Caki2 (cell line): ENCODE measurements around the gene OR1J2. TPM values are rescaled to one million over a fixed set of nuclear protein-coding genes. Genes with fewer than 3 reads are reported as not detected.
"Not testable (repeated sequence)": the region's sequence is repeated elsewhere in the genome, so short reads cannot be mapped to it uniquely, and the experiment has no call there.

ENCODE experiments used
- DNase-seq: peaks from one replicate; pipeline ENCODE4 v3.0.0-alpha.2; 2015; ENCODE audit warnings: low read depth
- in situ Hi-C: cut with HindIII; loops from 2 replicates; pipeline ENCODE4 v1.10.0; 2016; ENCODE audit warnings: low sequenced_read_pairs, low pct_unique_long_range_greater_than_20kb, mixed read lengths
- total RNA-seq: library from RNA; depleted of rRNA; stranded (reverse); fragments of >200 nt; shearing (Covaris generic); gene quantifications from 2 replicates; pipeline ENCODE4 v1.2.3, GENCODE V29; 2014; ENCODE audit warnings: low replicate concordance; rRNA removed

The OR1J2 gene, protein sequence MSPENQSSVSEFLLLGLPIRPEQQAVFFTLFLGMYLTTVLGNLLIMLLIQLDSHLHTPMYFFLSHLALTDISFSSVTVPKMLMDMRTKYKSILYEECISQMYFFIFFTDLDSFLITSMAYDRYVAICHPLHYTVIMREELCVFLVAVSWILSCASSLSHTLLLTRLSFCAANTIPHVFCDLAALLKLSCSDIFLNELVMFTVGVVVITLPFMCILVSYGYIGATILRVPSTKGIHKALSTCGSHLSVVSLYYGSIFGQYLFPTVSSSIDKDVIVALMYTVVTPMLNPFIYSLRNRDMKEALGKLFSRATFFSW
- not detected in 2 replicates for total RNA-seq

DNA sequence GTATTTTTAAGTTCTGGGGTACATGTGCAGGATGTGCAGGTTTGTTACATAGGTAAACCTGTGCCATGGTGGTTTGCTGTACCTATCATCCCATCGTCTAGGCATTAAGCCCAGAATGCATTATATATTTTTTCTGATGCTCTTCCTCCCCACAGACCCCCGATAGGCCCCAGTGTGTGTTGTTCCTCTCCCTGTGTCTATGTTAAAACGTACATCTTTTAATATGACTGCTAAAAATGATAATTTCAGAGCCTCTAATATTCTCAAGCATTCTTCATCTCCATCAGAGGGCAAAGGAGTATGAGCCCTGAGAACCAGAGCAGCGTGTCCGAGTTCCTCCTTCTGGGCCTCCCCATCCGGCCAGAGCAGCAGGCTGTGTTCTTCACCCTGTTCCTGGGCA is at the start of gene OR1J2:
Gene OR1J2 (plus strand): TSS at position 301 of the 400 bp plus-strand sequence. CDS start 0 bp downstream, at position 301.
- in situ Hi-C loops: no loop called here
- no peak for DNase-seq

DNA sequence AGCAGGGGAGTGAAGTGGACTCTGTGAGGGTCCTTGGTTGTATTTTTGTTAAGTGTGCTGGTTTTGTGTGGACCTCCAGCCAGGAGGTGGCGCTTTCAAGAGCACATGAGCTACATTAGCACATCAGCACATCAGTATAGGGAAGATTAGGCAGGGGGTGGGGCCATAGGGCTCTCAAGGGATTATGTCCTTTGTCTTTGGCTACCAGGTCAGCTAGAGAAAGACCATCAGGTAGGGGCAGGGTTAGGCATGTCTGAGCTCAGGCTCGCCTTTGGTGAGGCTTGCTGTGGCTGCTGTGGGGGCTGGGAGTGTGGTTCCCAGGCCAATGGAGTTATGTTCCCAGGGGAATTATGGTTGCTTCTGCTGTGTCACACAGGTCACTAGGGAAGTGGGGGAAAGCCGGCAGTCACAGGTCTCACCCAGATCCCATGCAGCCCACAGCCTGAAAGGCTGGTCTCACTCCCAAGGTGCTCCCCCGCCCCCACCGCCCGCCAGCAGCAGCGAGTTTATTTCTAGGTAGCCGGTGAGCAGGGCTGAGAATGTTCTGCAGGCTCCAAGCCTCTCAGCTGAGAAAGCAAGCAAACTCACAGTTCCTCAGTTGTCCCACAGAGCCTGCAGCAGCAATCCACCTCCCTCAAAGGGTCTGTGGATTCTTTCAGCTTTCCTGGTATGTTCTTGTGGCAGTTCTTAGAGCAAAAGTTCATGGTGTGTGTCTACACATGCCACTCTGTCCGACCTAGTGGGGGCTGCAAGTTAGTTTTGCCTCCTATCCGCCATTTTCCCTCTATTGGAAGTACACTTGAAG is 46.6 kb upstream of the OR1J2 start:
- in situ Hi-C loops: no loop called here
- peak; percentile 75 for DNase-seq

DNA sequence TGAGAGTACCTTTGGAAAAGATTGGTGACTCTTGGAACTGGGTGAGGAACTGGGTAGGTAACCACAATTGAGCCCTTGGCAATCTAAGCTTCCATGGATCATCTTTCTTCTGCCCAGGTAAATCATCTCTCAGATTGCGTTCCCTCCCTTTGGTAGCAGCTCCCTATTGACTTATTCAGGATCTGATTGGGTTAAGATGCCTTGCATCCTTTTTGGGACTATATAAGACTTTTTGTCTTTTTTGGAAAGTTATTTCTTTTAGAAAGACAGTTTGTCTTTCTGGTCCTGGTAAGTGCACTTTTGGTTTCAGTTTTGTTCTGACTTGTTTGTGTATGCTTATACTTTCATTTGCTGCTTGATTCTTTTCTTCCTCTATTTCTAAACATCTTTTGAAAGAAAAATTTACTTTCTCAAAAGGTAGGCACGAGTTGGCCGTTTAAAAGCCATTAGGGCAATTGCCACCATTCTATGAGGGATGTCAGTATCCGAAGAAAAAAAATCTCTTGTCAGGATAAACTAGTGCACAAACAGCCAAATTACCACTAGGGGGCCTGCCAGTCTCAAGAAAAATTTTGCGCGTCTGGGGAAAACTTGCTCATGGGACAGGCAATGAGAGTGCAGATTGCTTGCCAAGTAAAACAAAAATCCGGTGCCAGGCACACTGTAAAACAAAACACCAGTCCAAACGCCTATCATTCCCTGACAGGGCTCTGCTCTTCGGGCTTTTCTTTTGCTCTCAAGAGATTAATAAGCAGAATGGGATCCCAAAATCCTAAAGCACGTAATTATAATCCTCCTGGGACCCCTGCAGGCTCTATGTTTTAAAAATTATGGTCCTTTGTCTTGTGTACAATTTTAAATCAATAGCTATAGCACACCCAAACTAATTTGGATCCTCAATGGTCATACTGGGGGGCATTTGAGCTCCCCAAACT is 45.7 kb upstream of the OR1J2 start:
- in situ Hi-C loops: no loop called here
- peak; percentile 82 for DNase-seq

DNA sequence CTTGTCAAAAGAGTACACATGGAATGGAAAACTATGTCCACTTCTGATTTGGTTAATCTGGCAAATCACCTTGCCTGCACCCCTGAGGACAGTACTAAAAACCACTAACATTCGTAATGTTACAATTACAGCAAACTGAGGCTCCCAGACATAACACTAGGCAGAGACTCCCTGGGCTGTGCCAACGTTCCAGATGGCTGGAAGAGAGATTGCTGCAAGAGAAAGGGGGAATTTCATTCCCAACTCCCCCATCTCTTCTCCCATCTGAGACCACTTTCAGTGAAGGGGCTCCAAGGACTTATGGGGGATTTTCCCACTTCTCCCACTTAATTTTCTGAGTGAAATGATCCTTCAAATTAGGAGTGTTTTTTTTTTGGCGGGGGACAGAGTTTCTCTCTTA is 44.1 kb upstream of the OR1J2 start:
- in situ Hi-C loops: no loop called here
- DNase-seq: no peak

DNA sequence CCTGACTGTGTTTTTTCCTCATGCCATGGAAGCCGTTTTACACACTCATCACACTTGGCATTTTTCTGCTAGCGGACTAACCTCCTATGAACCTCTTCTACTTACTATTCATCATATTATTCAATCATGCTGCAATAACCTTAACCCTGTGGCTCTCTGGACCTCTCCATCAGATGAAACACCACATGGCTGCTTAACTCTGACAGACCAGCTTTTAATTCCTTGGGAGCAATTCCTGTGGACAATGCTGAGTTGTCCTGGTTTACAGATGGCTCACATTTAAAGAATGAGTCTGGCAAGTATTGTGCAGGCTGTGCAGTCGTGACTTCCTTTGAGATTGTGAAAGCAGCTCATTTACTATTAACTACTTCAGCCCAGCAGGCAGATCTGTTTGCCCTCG is 41.9 kb upstream of the OR1J2 start:
- DNase-seq: no peak

DNA sequence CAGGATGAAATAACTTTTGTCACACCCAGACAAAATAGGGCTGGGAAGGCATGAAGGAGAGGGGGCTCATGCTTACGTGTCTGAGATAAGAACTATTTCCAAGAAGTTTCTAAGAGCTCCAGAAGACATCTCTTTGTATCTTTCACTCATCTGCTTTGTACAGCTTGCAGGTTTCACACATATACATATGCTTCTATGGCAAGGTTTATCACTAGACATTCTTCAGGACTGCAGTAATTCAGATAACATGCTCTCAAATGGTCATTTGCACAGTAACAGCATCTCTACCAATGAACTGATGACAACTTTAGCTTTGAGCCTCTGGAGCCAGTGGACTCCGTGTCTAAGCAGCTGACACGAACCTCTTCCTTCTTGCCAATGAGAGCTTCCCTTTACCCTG is 36.0 kb upstream of the OR1J2 start:
- DNase-seq: no peak
- in situ Hi-C loops: no loop called here

More for the DNA sequence above, 41.9 kb upstream of the OR1J2 start:
- in situ Hi-C loops: no loop called here

DNA sequence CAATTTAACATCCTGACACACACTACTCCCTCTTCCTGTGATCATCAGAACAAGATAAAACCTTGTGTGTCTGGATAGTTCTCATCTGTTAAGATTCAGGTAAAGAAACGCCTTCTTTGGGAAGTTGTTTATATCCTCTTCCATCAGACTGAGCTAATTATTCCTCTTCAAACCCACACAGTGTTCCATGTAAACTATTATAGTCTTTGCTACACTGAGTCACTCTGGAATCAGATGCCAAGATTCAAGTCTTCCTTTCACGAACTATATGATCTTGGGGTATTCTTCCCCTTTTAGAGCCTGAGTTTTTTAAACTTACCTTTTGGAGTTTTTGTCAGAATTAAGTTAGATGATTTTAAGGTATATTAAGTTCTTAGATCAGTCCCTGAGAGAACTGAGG is 34.9 kb upstream of the OR1J2 start:
- in situ Hi-C loops: no loop called here
- DNase-seq: no peak

DNA sequence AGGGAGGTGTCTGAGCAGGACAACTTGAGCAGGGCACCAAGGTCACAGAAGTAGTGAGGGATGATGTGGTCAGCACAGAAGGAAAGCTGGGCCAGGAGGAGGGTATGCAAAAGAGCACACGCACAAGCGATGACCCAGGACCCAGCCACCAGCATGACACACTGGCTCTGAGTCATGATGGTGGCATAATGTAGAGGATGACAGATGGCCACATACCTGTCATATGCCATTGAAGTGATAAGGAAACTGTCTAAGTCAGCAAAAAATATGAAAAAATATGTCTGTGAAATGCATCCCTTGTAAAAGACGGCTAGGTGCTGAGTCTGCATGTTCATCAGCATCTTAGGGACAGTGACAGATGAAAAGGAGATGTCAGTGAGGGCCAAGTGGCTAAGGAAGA is 33.3 kb upstream of the OR1J2 start:
- in situ Hi-C loops: no loop called here
- DNase-seq: no peak

DNA sequence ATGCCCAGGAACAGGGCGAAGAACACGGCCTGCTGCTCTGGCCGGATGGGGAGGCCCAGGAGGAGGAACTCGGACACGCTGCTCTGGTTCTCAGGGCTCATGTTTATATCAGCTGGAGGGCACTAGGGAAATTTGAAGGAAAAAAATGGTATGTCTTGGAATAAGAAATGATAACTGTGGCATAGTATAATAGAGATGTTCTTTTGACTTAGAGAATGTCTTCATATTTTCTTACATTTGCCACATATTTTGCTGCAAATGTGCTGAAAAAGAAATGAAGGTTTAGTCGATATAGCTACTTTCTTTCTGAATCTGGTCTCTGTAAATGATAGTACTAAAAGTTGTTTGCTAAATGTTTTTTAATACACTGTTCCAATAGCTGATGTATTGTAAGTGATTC is 32.8 kb upstream of the OR1J2 start, which contains the start of gene OR1J1:
Gene OR1J1 (minus strand): TSS at position 101 of the 400 bp plus-strand sequence. CDS start 0 bp downstream, at position 101.
- in situ Hi-C loops: no loop called here
- no peak for DNase-seq

DNA sequence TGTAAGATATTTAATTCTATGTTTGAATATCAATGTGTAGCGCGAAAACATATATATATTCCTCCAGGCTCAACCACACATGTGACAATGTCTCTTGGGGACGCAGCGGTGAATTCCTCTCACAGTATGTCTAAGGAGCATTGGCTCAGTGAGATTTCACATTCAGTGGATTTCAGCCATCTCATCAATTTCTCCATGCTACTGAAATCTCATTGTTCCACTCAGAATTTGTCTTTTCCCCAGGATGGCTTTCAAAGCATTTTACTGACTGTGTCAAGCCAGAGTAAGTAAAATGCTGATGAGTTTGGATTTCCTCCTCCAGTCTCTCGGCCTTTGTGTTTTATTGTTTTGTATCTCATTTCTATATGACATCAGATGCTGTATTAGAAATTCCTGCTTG is 31.5 kb upstream of the OR1J2 start:
- DNase-seq: no peak
- in situ Hi-C loops: no loop called here

DNA sequence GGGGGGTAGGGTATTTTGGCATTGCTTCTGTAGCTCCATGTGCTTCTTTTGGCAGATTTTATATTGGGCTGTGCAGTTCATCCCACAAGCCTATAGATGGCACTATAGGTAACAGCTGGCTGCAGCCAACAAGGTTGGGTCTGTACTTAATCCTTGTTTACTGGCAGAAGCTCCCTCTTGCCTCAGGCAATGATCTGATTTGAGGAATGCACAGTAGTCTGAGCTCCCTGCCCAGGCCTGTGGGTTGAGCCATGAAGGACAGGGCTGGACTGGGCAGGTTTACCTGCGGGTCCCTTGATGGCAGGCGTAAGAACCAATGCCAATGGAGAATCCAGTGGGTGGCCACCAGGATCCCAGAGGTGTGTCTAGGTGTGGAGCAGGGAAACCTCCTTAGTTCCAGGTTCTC is 11.7 kb upstream of the OR1J2 start:
- in situ Hi-C loops: no loop called here
- DNase-seq: peak; percentile 16

DNA sequence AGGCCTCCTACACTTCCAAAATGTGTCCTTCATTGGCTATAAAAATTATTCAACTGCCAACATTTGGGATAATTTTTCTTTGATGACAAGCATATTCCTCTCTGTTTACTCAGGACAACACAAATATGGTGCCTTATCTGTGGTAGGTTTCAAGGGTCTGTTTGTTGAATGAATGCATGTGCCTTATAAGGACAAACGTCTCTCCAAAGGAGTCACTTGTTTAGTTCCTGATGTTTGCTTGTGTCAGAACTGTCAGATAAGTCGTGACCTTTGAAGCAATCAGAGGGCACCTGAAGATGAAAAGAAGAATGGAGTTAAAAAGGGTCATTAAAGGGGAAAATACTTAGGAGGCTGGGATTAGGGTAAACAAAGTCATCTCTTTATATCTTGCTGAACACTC is 3.6 kb upstream of the OR1J2 start:
- no peak for DNase-seq
- in situ Hi-C loops: no loop called here

DNA sequence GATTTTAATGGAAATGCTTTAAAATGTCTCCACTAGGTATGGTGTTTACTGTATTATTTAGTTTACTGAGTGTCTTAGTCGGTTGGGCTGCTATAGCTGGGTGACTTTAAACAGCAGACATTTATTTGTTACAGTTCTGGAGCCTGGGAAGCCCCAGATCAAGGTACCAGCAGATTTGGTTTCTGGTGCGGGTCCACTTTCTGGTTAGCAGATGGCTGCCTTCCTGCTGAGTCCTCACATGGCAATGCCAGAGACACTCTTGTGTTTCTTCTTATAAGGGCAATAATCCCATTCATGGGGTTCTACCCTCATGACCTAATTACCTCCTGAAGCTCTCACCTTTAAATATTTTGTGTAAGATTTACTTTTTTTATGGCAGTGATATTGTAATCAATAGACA is 7.6 kb downstream of the OR1J2 start:
- DNase-seq: no peak
- in situ Hi-C loops: no loop called here

DNA sequence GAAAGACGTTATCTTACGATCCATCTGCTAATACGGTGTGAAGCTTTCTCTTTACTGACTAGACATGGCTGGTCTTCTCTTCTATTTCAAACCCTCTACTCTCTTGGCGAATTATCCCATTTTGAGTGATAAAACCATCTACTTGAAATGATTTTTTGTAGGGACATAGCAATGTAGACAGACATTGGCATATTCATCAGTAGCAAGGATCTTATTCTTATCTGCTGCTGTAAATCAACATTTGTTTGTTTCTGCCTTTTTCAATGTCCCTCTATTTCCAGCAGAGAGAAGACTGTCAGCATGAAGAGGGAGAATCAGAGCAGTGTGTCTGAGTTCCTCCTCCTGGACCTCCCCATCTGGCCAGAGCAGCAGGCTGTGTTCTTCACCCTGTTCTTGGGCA is 8.2 kb downstream of the OR1J2 start, which contains the start of gene OR1J4:
Gene OR1J4 (plus strand): TSS at position 301 of the 400 bp plus-strand sequence. CDS start 0 bp downstream, at position 301.
- in situ Hi-C loops: no loop called here

DNA sequence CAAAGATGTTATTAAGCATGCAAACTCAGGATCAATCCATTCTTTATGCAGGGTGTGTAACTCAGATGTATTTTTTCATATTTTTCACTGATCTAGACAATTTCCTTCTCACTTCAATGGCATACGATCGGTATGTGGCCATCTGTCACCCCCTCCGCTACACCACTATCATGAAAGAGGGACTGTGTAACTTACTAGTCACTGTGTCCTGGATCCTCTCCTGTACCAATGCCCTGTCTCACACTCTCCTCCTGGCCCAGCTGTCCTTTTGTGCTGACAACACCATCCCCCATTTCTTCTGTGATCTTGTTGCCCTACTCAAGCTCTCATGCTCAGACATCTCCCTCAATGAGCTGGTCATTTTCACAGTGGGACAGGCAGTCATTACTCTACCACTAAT is 8.8 kb downstream of the OR1J2 start:
- in situ Hi-C loops: no loop called here

More for the DNA sequence above, 8.2 kb downstream of the OR1J2 start, which contains the start of gene OR1J4:
- no peak for DNase-seq

DNA sequence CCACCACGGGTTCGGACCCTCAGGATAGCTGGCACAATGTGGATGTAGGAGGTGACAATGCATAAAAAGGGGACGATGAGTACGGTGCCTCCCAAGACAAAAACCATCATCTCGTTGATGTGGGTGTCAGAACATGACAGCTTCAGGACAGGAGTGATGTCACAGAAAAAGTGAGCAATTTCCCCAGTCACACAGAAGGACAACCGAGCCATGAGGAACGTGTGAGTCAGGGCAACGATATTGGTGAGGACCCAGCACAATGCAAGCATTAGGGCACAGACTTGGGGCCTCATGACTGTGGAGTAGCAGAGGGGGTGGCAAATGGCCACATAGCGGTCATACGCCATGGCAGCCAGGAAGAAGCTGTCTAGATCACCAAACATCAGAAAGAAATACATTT is 16.0 kb downstream of the OR1J2 start:
- no peak for DNase-seq
- in situ Hi-C loops: no loop called here

More for the DNA sequence above, 8.8 kb downstream of the OR1J2 start:
- DNase-seq: no peak

DNA sequence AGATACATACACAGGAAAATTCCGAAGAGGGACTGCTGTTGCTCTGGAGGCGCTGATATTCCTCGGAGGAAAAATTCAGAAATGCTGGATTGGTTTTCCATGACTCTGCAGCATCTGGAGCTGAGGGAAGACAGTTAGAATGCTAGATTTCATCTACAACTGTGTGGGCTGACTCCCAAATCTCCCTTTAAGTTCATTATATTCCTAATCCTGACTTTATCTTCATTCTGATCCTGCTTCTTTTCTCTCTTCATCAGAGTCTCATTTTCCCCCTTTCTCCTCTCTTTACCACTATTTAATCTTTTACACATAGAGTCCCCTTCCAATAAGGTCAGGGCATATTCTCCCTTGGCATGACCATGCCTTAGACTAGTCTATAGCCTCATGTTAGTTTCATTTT is 16.6 kb downstream of the OR1J2 start, which contains the start of gene OR1N1:
Gene OR1N1 (minus strand): TSS at position 101 of the 400 bp plus-strand sequence. CDS start 0 bp downstream, at position 101.
- DNase-seq: no peak
- in situ Hi-C loops: no loop called here

DNA sequence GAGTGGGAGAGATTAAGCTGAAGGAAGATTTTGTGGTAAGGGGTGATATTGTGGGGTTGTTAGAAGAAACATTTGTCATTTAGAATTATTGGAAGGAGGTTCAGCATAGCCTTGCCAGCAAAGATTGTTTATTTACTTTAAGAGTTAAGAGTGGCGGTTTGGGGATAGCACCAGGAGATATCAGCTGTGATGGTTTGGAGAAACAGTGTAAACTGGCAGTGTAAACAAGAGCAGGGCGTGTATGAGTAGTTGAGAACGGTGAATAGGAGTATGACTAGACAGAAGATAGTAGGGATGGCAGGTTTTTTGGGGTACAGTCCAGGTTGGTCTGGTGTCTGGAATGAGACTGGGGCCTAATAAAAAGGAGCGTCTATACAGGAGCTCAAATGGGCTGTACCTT is 20.6 kb downstream of the OR1J2 start:
- DNase-seq, in situ Hi-C loops: not testable (repeated sequence)
